Stimulated activated CD4-positive, alpha-beta T cell treated with anti-CD3 and anti-CD28 coated beads, Interleukin-1b, Interleukin-23, amount 100 ng/mL, for 4 hours (primary cell): ENCODE data around the gene ILF2.
"Not testable (repeated sequence)": the region's sequence is repeated elsewhere in the genome, so short reads cannot be mapped to it uniquely, and the experiment has no call there.

Experiments used
- DNase-seq, 2 donors: peaks; one replicate each; pipeline ENCODE4 v3.0.0-alpha.2; 2020; ENCODE audit warnings: low read depth in 2 of 2

ILF2 gene

GRCh38 chr1:153679337-153680119 lies 8.7 kb upstream of the ILF2 start:
- no peak for DNase-seq

- no peak for DNase-seq
These were observed 7.9 kb upstream of the ILF2 start, which contains the start of gene NPR1 for GRCh38 chr1:153678519-153679336. NPR1 (plus strand) TSS chr1:153678688; CDS start chr1:153679109, 421 bp downstream.

GRCh38 chr1:153677718-153678518 lies 7.1 kb upstream of the ILF2 start:
- no peak for DNase-seq

- DNase-seq: no peak
These were observed 2.7 kb upstream of the ILF2 start for GRCh38 chr1:153673511-153673910.

GRCh38 chr1:153671628-153672353 lies 998 bp upstream of the ILF2 start:
- DNase-seq: not testable (repeated sequence)

- DNase-seq: no peak
These were observed 435 bp downstream of the ILF2 start for GRCh38 chr1:153670257-153670858.

- no peak for DNase-seq
These were observed 1.2 kb downstream of the ILF2 start for GRCh38 chr1:153669606-153670005.

GRCh38 chr1:153668672-153669071 lies 2.1 kb downstream of the ILF2 start:
- DNase-seq: not testable (repeated sequence)

- DNase-seq: no peak
These were observed 3.4 kb downstream of the ILF2 start for GRCh38 chr1:153667439-153667838.

GRCh38 chr1:153663211-153663610 lies 7.6 kb downstream of the ILF2 start:
- DNase-seq: no peak

- no peak for DNase-seq
These were observed 8.5 kb downstream of the ILF2 start for GRCh38 chr1:153662269-153662668.

GRCh38 chr1:153661111-153661708 lies 9.6 kb downstream of the ILF2 start:
- DNase-seq: no peak

GRCh38 chr1:153659656-153660055 lies 11.1 kb downstream of the ILF2 start:
- no peak for DNase-seq

GRCh38 chr1:153659175-153659534 lies 11.6 kb downstream of the ILF2 start:
- DNase-seq: no peak

GRCh38 chr1:153658400-153659174 lies 12.2 kb downstream of the ILF2 start, which contains the start of gene SNAPIN:
SNAPIN (plus strand) TSS chr1:153658703; CDS start chr1:153658744, 41 bp downstream.
- peak; percentile 85 for DNase-seq

- DNase-seq: no peak
These were observed 15.5 kb downstream of the ILF2 start for GRCh38 chr1:153655333-153655732.

- DNase-seq: no peak
These were observed 17.8 kb downstream of the ILF2 start for GRCh38 chr1:153652805-153653500.

- DNase-seq: no peak
These were observed 19.0 kb downstream of the ILF2 start for GRCh38 chr1:153651771-153652170.

GRCh38 chr1:153649863-153650235 lies 20.9 kb downstream of the ILF2 start:
- DNase-seq: no peak
